Muscle of leg (tissue), 9 donors: Measurements from ENCODE around the gene OR8D1. TPM values are rescaled to one million over a fixed set of nuclear protein-coding genes. Genes with fewer than 3 reads are reported as not detected.

Experiments used
- polyA plus RNA-seq, 8 donors: library from polyadenylated mRNA; unstranded; fragments of 120-200 nt; gene quantifications; one replicate each; pipeline versions ENCODE4 v1.2.1 to v1.2.3, GENCODE V29; 2013; ENCODE audit warnings: inconsistent platforms in 1 of 8, low replicate concordance in 1 of 8; ENCODE audit not compliant: insufficient read length in 8 of 8, insufficient read depth in 1 of 8
- total RNA-seq: library from RNA; stranded (reverse); fragments of 120-200 nt; gene quantifications from one replicate; pipeline ENCODE4 v1.2.4, GENCODE V29; 2013

OR8D1 gene
- total and polyA plus RNA-seq, 9 donors, result 0.01 to 0.05 (median 0.03) TPM; not detected in 5

Other genes with a start within 250 kb of the OR8D1 start
- 101 TPM for gene VWA5A, start 198.5 kb downstream of the OR8D1 start, total RNA-seq
- 100 to 1,000 TPM in 5 of 8 donors, 10 to 100 TPM in 3; 73.8 to 139 (median 106) TPM for gene VWA5A, start 198.5 kb downstream of the OR8D1 start, polyA plus RNA-seq
- gene OR10D3, start 130.6 kb downstream of the OR8D1 start, total RNA-seq, result under 0.01 TPM
- under 1 TPM in 1 of 8 donors, not detected in 7; 0.05 TPM for gene OR10D3, start 130.6 kb downstream of the OR8D1 start, polyA plus RNA-seq
- gene OR8G1, start 72.9 kb downstream of the OR8D1 start, total RNA-seq, result 0.09 TPM
- gene OR8G1, start 72.9 kb downstream of the OR8D1 start, polyA plus RNA-seq, result under 1 TPM in 2 of 8 donors, not detected in 6; 0.07 to 0.15 TPM
- not detected for gene OR8G5, start 57.6 kb downstream of the OR8D1 start, total RNA-seq
- gene OR8G5, start 57.6 kb downstream of the OR8D1 start, polyA plus RNA-seq, result under 1 TPM in 4 of 8 donors, not detected in 4; 0.11 to 0.34 (median 0.21) TPM
- not detected for gene OR8D2, start 6.2 kb upstream of the OR8D1 start, total RNA-seq
- not detected for gene OR8D2, start 6.2 kb upstream of the OR8D1 start, polyA plus RNA-seq
- not detected for gene OR8B2, start 70.5 kb upstream of the OR8D1 start, total RNA-seq
- gene OR8B2, start 70.5 kb upstream of the OR8D1 start, polyA plus RNA-seq, result under 1 TPM in 1 of 8 donors, not detected in 7; 0.18 TPM
- not detected for gene OR8B3, start 85.1 kb upstream of the OR8D1 start, total RNA-seq
- gene OR8B3, start 85.1 kb upstream of the OR8D1 start, polyA plus RNA-seq, result not detected
- not detected for gene OR8B4, start 110.9 kb upstream of the OR8D1 start, total RNA-seq
- gene OR8B4, start 110.9 kb upstream of the OR8D1 start, polyA plus RNA-seq, result not detected
- gene OR8B8, start 131.7 kb upstream of the OR8D1 start, total RNA-seq, result not detected
- gene OR8B8, start 131.7 kb upstream of the OR8D1 start, polyA plus RNA-seq, result under 1 TPM in 1 of 8 donors, not detected in 7; 0.04 TPM
- not detected for gene OR8B12, start 229.7 kb upstream of the OR8D1 start, total RNA-seq
- under 1 TPM in 1 of 8 donors, not detected in 7; 0.09 TPM for gene OR8B12, start 229.7 kb upstream of the OR8D1 start, polyA plus RNA-seq